G401 (cell line): Measurements from ENCODE around the gene IGSF6. TPM values are rescaled to one million over a fixed set of nuclear protein-coding genes. Genes with fewer than 3 reads are reported as not detected.

Experiments
- DNase-seq: peaks from one replicate; pipeline ENCODE4 v3.0.0-alpha.2; 2015; ENCODE audit warnings: low spot score
- in situ Hi-C: cut with HindIII; loops from 2 replicates; pipeline ENCODE4 v1.10.0; 2016; ENCODE audit warnings: low sequenced_read_pairs, mixed read lengths
- total RNA-seq: library from RNA; depleted of rRNA; stranded (reverse); fragments of >200 nt; shearing (Covaris generic); gene quantifications from 2 replicates; pipeline ENCODE4 v1.2.3, GENCODE V29; 2014; rRNA removed

IGSF6 gene
- total RNA-seq, 1 experiment from 2014 or later, result not detected

DNA sequence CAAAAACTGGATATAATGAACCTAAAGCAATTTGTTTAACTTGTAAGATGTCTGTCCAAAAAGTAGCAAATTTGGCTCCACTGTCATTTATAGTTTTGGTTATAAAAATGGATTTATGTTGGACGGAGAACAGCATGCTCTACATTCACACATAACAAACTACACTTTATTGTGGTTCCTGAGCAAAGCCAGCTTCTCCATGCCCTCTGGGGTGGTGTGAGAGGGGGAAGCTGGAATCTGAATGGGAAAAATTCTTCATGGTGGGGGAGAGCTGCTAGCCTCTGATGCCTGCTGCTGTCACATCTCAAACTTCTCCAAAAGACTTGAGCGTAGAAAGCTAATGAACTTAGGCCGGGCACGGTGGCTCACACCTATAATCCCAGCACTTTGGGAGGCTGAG is 62.9 kb downstream of the IGSF6 start:
- no peak for DNase-seq
- in situ Hi-C loops, result no loop called here

Other genes starting within 250 kb of the IGSF6 start
- gene METTL9, start 53.0 kb downstream of the IGSF6 start, total RNA-seq, result 288 and 334 TPM in 2 replicates
- gene OTOA, start 11.4 kb upstream of the IGSF6 start, total RNA-seq, result 0.10 and 0.74 TPM in 2 replicates
- gene NPIPB4, start 205.1 kb upstream of the IGSF6 start, total RNA-seq, result 7.4 and 14.8 TPM in 2 replicates